Right lung (tissue), 10 donors: Measurements from ENCODE around the gene FBP2. TPM values are rescaled to one million over a fixed set of nuclear protein-coding genes. Genes with fewer than 3 reads are reported as not detected.

Source experiments
- DNase-seq, 2 donors: peaks; one replicate each; pipeline ENCODE4 v3.0.0-alpha.2; 2013
- long read RNA-seq, 8 donors: transcript quantifications; one replicate each; lab custom pipeline, GENCODE V29; 2026
- polyA plus RNA-seq, 5 donors: library from polyadenylated mRNA; unstranded; fragments of 120-200 nt; gene quantifications; one replicate each; pipeline versions ENCODE4 v1.2.1 to v1.2.3, GENCODE V29; 2013; ENCODE audit warnings: inconsistent platforms in 1 of 5, low replicate concordance in 1 of 5; ENCODE audit not compliant: insufficient read length in 5 of 5, insufficient read depth in 1 of 5

The FBP2 gene
- polyA plus RNA-seq: 1 to 10 TPM; 2.0 to 4.6 (median 2.4) TPM
- long read RNA-seq, donor 1, partial matches to known transcripts: 0 of 2 reads
- long read RNA-seq, donor 1, other reads (novel, unspliced or antisense): 0 of 2 reads
- long read RNA-seq, donor 2: 0 reads
- long read RNA-seq, donor 3: 0 reads
- long read RNA-seq, donor 4, partial matches to known transcripts: 0 of 1 reads
- long read RNA-seq, donor 4, other reads (novel, unspliced or antisense): 0 of 1 reads
- long read RNA-seq, donor 5: 0 reads
- long read RNA-seq, donor 6, partial matches to known transcripts: 0 of 3 reads
- long read RNA-seq, donor 6, other reads (novel, unspliced or antisense): 0 of 3 reads
- long read RNA-seq, donor 7: 0 reads
- long read RNA-seq, donor 8: 0 reads

DNA sequence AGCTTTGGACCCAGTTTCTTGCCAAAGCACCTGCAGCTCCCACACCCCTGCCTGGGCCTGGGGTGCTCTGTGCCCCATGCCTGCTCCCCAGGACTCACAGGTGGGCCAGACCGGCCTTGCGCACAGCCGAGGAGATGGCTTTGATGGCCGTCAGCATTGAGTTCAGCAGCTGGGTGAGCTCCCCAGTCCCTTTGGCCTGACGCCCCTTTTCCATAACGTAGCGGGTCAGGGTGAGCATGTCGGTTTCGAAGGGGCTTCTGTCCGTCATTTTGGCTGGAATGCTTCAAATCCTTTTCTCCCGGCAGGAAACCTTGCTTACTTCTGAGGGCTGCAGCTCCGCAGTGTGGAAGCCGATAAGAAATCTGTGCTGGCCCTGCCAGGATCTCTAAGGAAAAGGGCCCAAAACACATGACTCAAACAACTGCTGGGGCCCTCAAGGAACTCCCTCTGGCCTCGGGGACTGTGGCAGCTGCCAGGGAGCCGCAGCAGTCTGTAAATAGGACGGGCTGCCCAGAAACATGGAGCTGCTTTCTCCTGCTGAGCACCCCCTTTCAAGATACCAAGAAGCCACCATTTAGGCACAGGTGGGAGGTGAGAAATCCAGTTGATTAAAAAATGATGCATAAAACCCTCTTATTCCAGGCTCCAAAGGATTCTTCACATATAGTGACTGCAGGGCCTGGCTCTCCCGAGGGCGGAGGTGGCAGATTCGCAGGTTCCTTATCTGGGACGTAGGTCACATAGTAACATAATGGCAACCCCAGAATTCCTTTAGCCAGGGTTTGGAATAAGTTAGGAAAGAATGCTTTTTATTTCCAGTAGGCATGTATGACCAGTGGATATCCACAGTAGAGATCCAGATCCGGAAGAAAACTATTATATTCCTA, at the start of gene FBP2:
TSS of gene FBP2 (minus strand) at position 366 of the 887 bp plus-strand sequence. CDS start at position 268, 98 bp downstream.
- no peak for DNase-seq

GRCh38 chr9:94643176-94643575, 49.6 kb upstream of the FBP2 start:
- no peak for DNase-seq

DNA sequence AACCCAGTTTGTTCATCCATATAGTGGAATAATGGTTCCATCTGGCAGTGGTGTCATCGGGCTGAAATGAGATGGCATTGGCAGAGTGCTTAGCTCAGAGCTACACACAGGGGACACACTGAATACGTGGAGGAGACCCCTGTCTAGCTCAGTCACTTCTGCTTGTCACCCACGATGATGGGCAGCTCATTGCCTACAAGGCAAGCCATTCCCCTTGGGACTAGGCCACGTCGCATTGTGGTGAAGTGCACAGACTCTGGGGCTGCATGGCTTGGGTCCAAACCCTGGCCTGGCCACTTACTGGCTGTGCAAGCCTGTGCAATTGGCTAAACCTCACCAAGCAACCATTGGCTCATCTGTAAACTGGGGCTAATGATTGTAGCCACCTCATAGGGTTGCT, 48.9 kb upstream of the FBP2 start:
- DNase-seq: no peak

DNA sequence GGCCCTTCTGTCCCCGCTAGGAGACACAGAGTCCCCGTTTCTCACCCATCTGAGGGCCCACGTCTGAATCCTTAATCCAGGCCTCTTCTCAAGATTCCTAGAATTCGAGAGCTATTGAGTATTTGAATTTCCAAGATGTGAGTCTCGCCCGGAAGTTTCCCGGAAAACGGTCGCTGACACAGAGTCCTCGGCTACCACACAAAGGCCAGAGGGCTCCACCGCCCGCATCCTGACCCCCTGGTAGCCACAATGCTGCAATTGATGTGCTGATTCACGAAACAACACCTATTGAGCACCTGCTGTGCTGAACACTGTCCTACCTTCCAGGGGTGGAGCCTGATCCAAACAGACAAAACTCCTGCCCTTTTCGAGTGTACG, 46.4 kb upstream of the FBP2 start:
- DNase-seq: no peak

DNA sequence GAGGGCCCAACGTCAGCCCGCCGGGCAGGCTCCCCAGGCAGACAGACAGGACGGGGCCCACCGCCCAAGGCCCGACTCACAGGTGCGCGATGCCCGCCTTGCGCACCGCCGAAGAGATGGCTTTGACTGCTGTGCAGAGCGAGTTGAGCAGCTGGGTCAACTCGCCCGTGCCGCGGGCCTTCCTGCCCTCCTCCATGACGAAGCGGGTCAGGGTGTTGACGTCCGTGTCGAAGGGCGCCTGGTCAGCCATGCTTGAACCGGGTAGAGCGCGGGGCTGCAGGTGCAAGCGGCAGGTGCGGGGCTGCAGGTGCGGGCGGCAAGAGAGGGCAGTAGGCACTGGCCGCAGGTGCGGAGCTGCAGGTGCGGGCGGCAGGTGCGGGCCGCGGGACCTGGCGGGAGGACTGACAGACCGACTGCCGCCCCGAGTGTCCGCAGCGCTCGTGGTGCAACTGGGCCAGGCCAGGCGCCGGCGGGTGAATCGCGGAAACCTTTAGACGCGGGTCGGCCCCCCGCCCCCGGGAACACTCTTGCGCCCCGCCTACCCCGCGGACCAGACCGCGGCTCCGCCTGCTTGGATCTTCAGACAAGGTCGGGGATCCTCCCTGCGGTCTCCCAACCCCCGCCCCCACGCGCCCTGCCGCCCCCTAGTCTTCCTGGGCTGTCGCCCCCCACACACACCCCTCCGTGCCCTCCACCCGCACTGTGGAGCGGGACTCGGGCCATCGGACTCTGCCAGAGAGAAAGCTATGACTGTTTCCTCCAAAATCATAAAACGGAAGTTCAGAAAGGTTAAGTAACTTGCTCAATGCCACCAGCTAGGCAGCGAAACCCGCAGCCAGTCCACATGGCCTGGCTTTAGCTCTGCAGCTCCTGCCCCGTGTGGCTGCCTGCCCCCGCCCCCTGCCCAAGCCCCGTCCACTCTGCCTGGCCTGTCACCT, 45.7 kb upstream of the FBP2 start, which contains the start of gene FBP1:
TSS of gene FBP1 (minus strand) at position 458 of the 938 bp plus-strand sequence. CDS start at position 250, 208 bp downstream.
- DNase-seq: peak in 1 of 2 donors; percentile 31

- DNase-seq: no peak
These were observed 44.9 kb upstream of the FBP2 start for GRCh38 chr9:94638335-94639060.

DNA sequence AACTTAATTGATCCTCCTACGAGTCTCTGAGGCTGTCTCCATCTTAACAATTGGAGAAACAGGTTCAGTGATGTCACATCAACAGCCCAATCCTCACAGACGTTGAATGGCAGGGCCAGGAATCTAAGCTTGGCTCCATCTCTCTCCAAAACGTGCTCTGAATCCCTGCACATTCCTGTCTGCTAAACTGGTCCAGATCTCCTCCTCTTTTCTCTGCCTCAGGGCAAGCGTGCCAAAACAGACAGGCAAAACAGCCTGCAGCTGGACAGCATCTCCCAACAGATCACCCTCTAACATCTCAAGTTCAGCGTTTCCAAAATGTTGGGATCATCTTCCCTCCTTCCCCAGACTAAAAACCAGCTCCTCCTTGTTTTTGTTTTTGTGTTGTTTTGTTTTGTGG, 39.1 kb upstream of the FBP2 start:
- DNase-seq: peak in 1 of 2 donors; percentile 69

GRCh38 chr9:94631599-94631998, 38.0 kb upstream of the FBP2 start:
- no peak for DNase-seq

DNA sequence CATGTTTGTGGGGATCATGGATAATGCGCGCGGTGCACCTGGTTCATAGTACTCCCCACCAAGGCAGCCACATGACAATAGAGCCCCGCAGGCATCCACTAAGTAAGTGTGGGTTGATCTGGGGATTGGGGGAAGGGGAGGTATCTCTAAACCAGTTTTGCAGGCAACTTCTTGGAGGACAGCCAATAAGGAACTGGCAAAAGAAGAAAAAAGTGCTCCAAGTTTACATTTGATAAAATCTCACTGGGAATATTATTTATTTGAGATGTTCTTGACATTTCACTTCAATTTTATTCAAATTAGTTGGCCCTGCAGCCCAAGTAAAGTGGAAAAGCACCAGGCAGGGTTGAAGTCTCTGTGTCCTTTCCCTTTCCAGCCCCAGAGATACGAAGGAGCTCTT, 37.2 kb upstream of the FBP2 start:
- peak in 1 of 2 donors; percentile 49 for DNase-seq

- no peak for DNase-seq
These were observed 36.7 kb upstream of the FBP2 start for GRCh38 chr9:94630281-94630680.

DNA sequence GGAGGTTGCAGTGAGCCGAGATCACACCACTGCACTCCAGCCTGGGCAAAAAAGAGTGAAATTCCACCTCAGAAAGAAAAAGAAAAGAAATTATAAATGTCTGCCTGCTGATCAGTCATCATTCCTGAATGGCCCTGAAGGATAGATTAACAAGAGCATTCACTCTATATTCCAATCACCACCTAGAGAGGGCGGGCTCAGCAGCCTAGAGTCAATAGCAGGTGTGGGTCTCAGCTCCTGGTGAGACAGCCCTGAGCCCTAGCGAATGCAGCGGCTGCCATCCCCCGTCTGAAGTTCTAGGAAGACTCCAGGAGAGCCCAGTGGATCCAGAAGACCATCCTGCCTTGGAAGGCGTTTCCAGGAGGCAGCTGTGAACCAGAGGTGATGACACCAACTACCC, 33.7 kb upstream of the FBP2 start:
- DNase-seq: no peak

DNA sequence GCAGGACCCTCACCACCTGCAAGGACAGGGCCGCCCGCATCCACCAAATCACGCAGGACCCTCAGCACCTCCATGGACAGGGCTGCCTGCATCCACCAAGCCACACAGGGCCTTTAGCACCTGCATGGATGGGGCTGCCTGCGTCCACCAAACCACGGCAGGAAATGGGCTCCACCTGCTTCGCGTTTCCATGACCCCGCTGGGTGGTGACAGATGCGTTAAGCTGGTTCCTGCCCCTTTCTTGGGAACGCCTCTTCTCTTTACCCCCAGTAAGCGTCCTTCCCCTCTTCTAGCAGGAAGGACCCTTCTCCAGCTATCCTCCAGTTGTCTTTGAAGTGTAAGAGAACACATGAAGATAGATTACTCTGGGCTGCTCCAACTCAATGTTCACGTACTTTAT, 32.2 kb upstream of the FBP2 start:
- DNase-seq: no peak

DNA sequence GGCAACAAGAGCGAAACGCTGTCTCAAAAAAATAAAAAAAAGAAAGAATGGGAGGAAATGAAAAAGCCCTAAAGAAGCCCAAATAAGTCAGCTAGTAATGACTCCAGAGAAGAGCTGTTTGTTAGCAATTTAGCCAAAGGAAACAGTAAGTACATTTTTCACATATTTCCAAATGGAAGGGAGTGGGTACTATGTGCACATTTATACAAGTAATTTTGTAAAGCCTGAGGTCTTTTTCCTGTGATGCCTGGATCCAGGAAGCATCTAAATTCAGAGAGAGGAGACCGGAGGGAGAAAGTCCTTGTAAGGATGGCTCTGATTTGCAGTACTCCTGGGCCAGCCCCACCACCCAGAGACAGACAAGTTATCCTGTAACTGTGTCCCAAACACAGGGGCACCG, 31.0 kb upstream of the FBP2 start:
- no peak for DNase-seq

DNA sequence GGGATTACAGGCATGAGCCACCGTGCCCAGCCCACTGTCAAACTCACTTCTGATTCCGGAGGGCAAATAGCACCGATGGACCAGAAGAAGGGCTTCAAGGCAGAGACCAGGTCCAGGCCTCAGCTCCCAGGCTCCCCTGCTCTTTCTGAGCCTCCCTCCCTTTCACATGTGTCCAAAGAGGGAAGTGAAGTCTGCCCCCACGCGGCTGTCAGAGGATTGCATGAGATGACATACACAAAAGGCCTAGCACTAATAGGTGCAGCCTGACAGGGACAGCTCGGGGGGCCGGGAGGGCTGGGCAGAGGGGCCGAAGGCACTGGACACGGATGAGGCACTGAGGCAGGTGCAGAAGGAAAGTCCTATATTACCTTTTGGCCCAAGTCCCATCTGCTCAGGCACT, 29.6 kb upstream of the FBP2 start:
- DNase-seq: no peak

- DNase-seq: no peak
These were observed 28.6 kb upstream of the FBP2 start for GRCh38 chr9:94622087-94622800.

DNA sequence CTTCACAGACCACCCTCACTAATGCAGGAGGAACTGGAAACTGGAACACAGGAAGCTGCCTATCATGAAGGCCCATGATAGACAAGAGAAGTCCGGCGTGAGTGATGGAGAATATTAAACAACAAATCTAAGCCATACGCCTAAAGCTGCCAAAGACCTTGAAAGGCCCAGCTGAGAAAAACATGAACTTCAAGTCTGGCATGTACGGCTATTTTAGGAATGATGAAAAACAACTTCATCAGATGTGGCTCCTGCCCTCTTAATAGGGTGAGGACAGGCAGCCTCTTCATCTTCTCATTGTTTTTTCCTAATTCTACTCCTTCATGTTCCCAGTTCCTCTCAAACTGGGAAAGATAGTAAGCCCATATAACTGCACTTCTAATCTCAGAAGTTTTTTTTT, 25.4 kb upstream of the FBP2 start:
- no peak for DNase-seq

GRCh38 chr9:94613003-94613402, 19.4 kb upstream of the FBP2 start:
- no peak for DNase-seq

- DNase-seq: no peak
These were observed 18.4 kb upstream of the FBP2 start for GRCh38 chr9:94612071-94612470.

- DNase-seq: no peak
These were observed 18.0 kb upstream of the FBP2 start for GRCh38 chr9:94611638-94612068.

DNA sequence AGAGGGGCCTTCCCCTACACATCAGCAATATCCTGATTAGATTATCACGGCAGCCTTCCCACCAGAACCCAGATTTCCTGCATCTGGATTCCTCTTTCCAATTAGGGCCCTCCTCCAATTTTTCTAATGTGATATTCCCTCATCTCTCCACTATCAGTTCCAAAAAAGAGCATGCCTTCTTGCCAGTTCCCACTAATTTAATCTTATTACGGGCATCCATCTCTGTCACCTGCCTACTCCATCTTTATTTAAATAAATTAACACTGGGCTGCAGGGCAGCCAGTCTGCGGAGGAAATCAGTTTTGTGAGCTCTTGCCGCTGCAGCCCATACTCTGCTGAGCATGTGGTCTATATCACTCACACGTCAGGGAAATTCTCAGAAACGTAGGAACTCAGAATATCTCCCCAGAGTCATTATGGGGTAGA, 16.6 kb upstream of the FBP2 start:
- peak; percentile 89 to 92 for DNase-seq
